ENCODE data around the gene NEU1. TPM values are rescaled to one million over a fixed set of nuclear protein-coding genes. Genes with fewer than 3 reads are reported as not detected.
"Not testable (repeated sequence)": the region's sequence is repeated elsewhere in the genome, so short reads cannot be mapped to it uniquely, and the experiment has no call there.

NEU1 gene
- 10 to 100 TPM; 27.1 to 29.6 TPM for total RNA-seq
- total RNA-seq = 64.4 to 469 reads per million in 2 donors

DNA sequence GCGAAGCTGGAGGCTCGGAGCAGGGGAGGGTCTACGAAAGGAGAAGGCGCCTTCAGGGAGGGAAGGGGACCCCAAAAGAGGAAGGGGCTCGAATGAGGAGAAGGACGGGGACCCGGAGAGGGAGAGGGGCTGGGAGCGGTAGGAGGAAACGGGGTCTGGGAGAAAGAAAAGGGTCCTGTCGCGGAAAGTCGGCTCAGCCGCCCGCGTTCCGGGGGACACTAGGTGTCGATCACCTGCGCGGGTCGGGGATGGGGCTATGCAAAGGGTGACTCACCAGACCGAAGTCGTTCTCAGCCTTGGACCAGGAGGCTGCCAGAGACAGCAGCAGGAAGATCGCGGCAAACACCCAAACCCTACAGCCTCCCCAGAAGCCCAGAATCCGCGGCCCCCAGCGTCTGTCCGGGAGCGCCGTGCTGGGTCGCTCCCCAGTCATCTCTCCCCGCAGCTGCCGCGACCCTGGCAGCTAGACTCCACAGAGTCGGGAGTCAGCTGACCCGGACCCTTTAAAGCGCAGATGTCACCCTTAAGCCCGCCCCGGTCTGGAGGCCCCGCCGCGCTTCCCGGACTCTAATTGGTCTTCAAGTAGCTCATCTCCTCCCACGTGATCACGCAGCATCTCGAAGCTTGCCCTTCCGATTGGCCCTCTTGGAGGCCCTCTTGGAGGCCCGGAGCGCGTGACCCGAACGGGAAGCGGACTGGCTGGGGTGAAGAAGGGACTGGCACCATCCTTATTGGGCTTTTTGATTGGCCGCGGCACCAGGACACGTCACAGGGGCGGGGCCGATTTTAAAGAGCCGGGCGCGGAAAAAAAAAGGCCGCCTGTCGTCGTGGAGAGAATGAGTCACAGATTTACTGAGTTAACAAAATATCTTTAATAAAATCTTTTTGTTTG lies at the start of gene NEU1:
Gene NEU1, minus strand, starts transcription at position 478 of the 892 bp plus-strand sequence. Its CDS starts 45 bp downstream, at position 433.
- Mint-ChIP-seq H3K27ac (peak within 1 kb of the TSS; percentile 97), H3K27me3 (no peaks in the 10 kb centered on the region), H3K4me3 (peak within 1 kb of the TSS; percentile 96), H3K4me1 (peaks cover 21% of the 10 kb centered on the region), H3K36me3 (ENCODE audit: low read depth) (no peaks in the 10 kb centered on the region)
- ATAC-seq (peak; percentile 95), DNase-seq (peak; percentile 95 to 99 (median 96))
- no peaks in the 10 kb centered on the region for H3K9me3 ChIP-seq (ENCODE audit: control insufficient read depth, low read length, poor library complexity, severe bottlenecking)

DNA sequence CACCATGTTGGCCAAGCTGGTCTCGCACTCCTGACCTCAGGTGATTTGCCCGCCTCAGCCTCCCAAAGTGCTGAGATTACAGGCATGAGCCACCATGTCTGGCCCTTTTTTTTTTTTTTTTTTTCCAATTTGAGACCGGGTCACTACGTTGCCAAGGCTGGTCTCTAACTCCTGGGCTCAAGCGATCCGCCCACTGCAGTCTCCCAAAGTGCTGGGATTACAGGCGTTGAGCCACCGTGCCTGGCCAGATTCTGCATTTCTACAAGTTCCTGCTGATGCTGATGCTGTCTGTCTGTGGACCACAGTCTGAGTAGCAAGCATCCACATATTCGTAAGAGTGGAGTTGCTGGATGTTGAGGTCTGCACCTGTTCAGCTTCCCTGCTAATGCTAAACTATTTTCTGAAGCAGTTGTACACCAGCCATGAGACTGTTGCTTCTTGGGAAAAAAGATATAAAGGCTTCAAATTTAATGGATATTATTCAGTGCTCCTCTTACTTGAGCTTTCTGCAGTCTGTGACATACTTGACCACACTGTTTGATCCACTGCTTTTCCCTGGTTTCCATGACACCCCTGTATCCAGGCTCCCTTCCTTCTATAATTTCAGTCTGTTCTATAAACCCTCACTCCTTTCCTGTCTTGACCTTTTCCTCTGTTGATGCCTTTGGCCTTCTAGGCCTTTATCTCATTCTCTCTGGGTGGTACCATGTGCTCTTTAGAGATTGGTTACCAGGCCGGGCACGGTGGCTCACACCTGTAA lies 49.4 kb upstream of the NEU1 start:
- ATAC-seq = no peak
- H3K27ac Mint-ChIP-seq = no peak overlapping the region

DNA sequence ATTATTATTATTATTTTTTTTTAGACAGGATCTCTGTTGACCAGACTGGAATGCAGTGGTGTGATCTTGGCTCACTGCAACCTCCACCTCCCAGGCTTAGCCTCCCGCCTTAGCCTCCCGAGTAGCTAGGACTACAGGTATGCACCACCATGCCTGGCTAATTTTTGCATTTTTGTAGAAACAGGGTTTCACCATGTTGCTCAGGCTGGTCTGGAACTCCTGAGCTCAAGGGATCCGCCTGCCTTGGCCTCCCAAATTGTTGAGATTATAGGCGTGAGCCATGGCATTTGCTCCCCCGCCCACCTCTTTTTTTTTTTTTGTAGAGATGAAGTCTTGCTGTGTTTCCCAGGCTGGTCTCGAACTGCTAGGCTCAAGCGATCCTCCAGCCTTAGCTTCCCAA lies 46.7 kb upstream of the NEU1 start:
- not testable (repeated sequence) for H3K27ac Mint-ChIP-seq; H3K4me3 Mint-ChIP-seq; H3K9me3 ChIP-seq (ENCODE audit: control insufficient read depth, low read length, poor library complexity, severe bottlenecking)

More for the DNA sequence above, 49.4 kb upstream of the NEU1 start:
- H3K9me3 ChIP-seq (ENCODE audit: control insufficient read depth, low read length, poor library complexity, severe bottlenecking) = no peaks in the 10 kb centered on the region
- peaks cover 33% of the 10 kb centered on the region for H3K27me3 Mint-ChIP-seq
- H3K4me1 Mint-ChIP-seq = peaks cover 3% of the 10 kb centered on the region
- H3K4me3 Mint-ChIP-seq = no peak overlapping the region
- no peak for DNase-seq
- H3K36me3 Mint-ChIP-seq (ENCODE audit: low read depth) = peaks cover 6% of the 10 kb centered on the region

DNA sequence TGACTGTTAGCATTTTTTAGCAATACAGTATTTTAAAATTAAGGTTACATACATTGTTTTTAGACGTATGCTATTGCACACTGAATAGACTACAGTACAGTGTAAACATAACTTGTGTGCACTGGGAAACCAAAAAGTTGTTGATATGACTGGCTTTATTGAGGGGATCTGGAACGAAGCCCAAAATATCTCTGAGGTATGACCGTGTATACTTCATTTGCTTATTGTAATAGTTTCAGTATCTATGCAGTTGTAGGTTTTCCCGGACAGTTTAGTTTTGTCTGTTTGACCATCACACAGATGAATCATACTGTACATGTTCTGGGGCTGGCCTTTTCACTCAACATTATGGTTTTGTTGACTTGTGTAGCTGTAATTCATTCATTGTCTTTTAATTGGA lies 46.2 kb upstream of the NEU1 start:
- peaks cover 24% of the 10 kb centered on the region for H3K27me3 Mint-ChIP-seq
- no peaks in the 10 kb centered on the region for H3K36me3 Mint-ChIP-seq (ENCODE audit: low read depth)
- no peaks in the 10 kb centered on the region for H3K9me3 ChIP-seq (ENCODE audit: control insufficient read depth, low read length, poor library complexity, severe bottlenecking)
- no peak overlapping the region for H3K4me3 Mint-ChIP-seq
- H3K4me1 Mint-ChIP-seq = peaks cover 4% of the 10 kb centered on the region
- DNase-seq = no peak
- ATAC-seq = no peak
- no peak overlapping the region for H3K27ac Mint-ChIP-seq

More for the DNA sequence above, 46.7 kb upstream of the NEU1 start:
- H3K4me1 Mint-ChIP-seq; ATAC-seq; H3K36me3 Mint-ChIP-seq (ENCODE audit: low read depth); DNase-seq: not testable (repeated sequence)
- H3K27me3 Mint-ChIP-seq = peaks cover 24% of the 10 kb centered on the region

DNA sequence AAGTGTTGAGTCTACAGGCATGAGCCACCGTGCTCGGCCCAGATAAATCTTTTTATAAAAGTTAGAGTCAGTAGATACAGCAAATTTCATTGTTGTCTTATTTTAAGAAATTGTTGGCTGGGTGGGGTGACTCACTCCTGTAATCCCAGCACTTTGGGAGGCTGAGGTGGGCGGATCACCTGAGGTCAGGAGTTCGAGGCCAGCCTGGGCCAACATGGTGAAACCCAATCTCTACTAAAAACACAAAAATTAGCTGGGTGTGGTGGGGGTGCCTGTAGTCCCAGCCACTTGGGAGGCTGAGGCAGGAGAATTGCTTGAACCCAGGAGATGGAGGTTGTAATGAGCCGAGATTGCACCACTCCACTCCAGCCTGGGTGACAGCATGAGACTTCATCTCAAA lies 45.6 kb upstream of the NEU1 start:
- H3K27ac Mint-ChIP-seq; ATAC-seq; H3K4me3 Mint-ChIP-seq; DNase-seq; H3K9me3 ChIP-seq (ENCODE audit: control insufficient read depth, low read length, poor library complexity, severe bottlenecking); H3K36me3 Mint-ChIP-seq (ENCODE audit: low read depth); H3K4me1 Mint-ChIP-seq: not testable (repeated sequence)
- peaks cover 24% of the 10 kb centered on the region for H3K27me3 Mint-ChIP-seq

DNA sequence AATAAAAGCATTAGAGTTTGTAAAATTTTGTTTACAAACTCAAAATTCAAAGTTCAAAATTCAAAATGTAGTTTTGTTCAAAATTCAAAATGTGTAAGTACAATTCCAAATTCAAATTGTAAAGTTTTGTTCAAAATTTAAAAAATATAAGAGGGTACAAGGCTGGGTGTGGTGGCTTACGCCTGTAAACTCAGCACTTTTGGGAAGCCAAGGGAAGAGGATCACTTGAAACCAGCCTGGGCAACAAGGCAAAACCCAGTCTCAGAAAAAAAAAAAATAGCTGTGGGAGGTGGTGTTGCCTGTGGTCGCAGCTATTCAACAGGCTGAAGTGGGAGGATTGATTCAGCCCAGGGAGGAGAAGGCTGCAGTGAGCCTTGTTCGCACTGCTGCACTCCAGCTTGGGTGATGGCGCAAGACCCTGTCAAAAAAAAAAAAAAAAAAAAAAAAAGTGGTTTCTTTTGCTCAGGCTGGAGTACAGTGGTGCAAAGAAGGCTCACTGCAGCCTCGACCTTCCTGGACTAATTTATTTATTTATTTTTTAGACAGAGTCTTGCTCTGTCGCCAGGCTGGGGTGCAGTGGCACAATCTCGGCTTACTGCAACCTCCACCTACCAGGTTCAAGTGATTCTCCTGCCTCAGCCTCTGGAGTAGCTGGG lies 44.7 kb upstream of the NEU1 start:
- ATAC-seq (no peak), DNase-seq (no peak)
- Mint-ChIP-seq H3K4me3 (no peak overlapping the region), H3K27ac (no peak overlapping the region), H3K36me3 (ENCODE audit: low read depth) (no peaks in the 10 kb centered on the region), H3K27me3 (peaks cover 21% of the 10 kb centered on the region), H3K4me1 (peaks cover 12% of the 10 kb centered on the region)
- no peaks in the 10 kb centered on the region for H3K9me3 ChIP-seq (ENCODE audit: control insufficient read depth, low read length, poor library complexity, severe bottlenecking)

DNA sequence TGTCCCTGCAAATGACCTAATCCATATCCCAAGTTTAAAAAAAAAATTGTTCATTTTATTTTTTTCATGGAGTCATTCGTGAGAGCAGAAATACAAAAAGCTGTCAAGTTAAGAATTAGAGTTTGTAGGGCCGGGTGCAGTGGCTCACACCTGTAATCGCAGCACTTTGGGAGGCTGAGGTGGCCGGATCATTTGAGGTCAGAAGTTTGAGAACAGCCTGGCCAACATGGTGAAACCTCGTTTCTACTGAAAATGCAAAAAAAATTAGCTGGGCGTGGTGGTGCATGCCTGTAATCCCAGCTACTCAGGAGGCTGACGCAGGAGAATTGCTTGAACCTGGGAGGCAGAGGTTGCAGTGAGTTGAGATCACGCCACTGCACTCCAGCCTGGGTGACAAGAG lies 44.1 kb upstream of the NEU1 start:
- ATAC-seq, H3K27ac Mint-ChIP-seq: not testable (repeated sequence)
- H3K4me1 Mint-ChIP-seq = peaks cover 13% of the 10 kb centered on the region

DNA sequence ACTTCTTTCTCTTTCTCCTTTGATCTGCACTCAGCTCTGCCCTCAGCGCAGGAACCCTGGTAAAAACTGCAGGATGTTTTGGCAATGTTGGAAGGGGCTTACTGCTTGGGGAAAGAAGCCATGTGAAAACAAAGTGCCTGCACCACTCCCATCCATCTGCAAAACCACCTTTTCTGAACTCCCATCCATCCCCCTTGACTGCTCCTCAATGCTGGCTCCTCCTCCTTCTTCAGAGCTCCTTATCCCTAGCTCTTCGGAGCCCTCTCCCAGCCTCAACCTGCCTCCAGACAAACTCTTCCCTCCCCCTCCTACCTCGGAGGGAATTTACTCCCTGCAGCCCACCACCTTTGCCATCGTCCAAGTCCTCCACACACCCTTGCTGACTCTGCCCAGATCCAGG lies 43.5 kb upstream of the NEU1 start:
- H3K9me3 ChIP-seq (ENCODE audit: control insufficient read depth, low read length, poor library complexity, severe bottlenecking) = no peaks in the 10 kb centered on the region
- DNase-seq (no peak), ATAC-seq (no peak)
- Mint-ChIP-seq H3K27ac (no peak overlapping the region), H3K4me3 (no peak overlapping the region), H3K27me3 (peaks cover 14% of the 10 kb centered on the region), H3K36me3 (ENCODE audit: low read depth) (no peaks in the 10 kb centered on the region), H3K4me1 (peaks cover 13% of the 10 kb centered on the region)

More for the DNA sequence above, 44.1 kb upstream of the NEU1 start:
- H3K4me3 Mint-ChIP-seq; DNase-seq; H3K36me3 Mint-ChIP-seq (ENCODE audit: low read depth); H3K9me3 ChIP-seq (ENCODE audit: control insufficient read depth, low read length, poor library complexity, severe bottlenecking): not testable (repeated sequence)
- peaks cover 15% of the 10 kb centered on the region for H3K27me3 Mint-ChIP-seq

DNA sequence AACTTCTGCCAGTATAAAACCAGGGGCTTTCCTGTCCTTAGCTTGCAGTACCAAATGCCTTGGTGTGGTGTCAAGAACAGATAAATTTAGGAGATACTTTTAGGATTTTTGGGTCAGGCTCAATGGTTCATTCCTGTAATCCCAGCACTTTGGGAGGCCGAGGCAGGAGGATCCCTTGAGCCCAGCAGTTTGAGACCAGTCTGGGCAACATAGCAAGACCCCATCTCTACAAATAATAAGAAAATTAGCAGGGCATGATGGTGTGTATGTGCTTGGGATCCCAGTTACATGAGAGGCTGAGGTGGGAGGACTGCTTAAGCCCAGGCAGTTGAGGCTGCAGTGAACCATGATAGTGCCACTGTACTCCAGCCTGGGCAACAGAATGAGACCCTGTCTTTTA lies 42.4 kb upstream of the NEU1 start:
- Mint-ChIP-seq H3K4me1 (peaks cover 13% of the 10 kb centered on the region), H3K4me3 (no peak overlapping the region), H3K36me3 (ENCODE audit: low read depth) (no peaks in the 10 kb centered on the region), H3K27ac (no peak overlapping the region), H3K27me3 (peaks cover 10% of the 10 kb centered on the region)
- DNase-seq (no peak), ATAC-seq (no peak)
- no peaks in the 10 kb centered on the region for H3K9me3 ChIP-seq (ENCODE audit: control insufficient read depth, low read length, poor library complexity, severe bottlenecking)

DNA sequence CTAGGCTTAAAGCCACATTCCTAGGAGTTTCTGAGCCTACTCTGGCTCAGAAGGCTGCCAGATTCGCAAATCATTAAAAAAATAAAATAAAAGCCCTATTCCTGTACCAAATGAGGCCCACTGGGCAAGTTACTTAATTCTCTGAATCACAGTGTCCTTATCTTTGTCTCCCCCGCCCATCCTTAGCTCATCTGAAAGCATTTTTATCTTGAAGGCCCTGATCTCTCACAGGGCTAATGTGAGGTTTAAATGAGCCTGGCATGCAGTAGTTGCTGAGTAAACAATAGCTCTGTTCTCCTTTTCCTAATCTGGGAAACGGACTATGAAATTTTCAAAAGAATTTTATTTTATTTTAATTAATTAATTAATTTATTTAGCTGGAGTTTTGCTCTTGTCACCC lies 41.3 kb upstream of the NEU1 start:
- no peak overlapping the region for H3K4me3 Mint-ChIP-seq

DNA sequence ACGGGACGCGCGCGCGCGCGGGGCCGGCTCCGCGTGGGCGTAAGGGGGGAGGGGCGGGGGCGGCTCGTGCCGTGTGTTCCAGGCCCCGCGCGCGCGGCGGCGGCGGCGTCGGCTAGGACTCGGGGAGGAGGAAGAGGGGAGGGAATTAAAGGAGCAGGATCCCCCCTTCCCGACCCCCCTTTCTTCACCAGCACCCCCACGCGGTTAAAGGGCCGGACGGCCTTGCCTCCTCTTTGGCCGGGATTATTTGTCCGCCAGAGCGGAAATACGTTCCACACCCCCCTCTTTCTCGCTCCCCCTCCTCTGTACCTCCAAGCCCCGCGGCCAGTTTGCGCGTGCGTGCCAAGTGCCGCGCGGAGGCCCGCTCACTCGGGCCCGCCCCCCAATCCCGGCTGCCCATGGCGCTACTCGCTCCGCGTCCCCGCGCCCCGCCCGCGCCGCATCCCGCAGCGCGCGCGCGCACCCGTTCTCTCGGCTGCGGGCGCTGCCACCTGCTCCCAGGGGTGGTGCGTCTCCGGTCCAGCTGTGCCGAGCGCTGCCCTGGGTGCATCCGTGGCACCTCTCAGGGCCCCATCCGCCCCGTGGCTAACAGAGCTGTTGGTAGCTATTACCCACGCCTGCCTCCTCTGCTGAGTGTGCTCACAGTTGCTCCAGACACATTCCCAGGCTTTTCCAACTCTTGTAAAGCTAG lies 39.5 kb upstream of the NEU1 start, which contains the start of gene ZBTB12:
Gene ZBTB12, minus strand, starts transcription at position 134 of the 691 bp plus-strand sequence. CDS start 781 bp downstream, outside the sequence.
- peaks cover 29% of the 10 kb centered on the region for H3K4me1 Mint-ChIP-seq
- H3K36me3 Mint-ChIP-seq (ENCODE audit: low read depth) = peaks cover 3% of the 10 kb centered on the region
- DNase-seq (peak; percentile 72 to 81 (median 81)), ATAC-seq (peak; percentile 63)
- H3K9me3 ChIP-seq (ENCODE audit: control insufficient read depth, low read length, poor library complexity, severe bottlenecking) = no peaks in the 10 kb centered on the region
- peak within 1 kb of the TSS; percentile 90 for H3K4me3 Mint-ChIP-seq
- H3K27ac Mint-ChIP-seq = peak within 1 kb of the TSS; percentile 89
- H3K27me3 Mint-ChIP-seq = peaks cover 6% of the 10 kb centered on the region

More for the DNA sequence above, 41.3 kb upstream of the NEU1 start:
- ATAC-seq (no peak), DNase-seq (no peak)
- Mint-ChIP-seq H3K36me3 (ENCODE audit: low read depth) (no peaks in the 10 kb centered on the region), H3K4me1 (peaks cover 20% of the 10 kb centered on the region), H3K27ac (no peak overlapping the region), H3K27me3 (peaks cover 6% of the 10 kb centered on the region)
- no peaks in the 10 kb centered on the region for H3K9me3 ChIP-seq (ENCODE audit: control insufficient read depth, low read length, poor library complexity, severe bottlenecking)

DNA sequence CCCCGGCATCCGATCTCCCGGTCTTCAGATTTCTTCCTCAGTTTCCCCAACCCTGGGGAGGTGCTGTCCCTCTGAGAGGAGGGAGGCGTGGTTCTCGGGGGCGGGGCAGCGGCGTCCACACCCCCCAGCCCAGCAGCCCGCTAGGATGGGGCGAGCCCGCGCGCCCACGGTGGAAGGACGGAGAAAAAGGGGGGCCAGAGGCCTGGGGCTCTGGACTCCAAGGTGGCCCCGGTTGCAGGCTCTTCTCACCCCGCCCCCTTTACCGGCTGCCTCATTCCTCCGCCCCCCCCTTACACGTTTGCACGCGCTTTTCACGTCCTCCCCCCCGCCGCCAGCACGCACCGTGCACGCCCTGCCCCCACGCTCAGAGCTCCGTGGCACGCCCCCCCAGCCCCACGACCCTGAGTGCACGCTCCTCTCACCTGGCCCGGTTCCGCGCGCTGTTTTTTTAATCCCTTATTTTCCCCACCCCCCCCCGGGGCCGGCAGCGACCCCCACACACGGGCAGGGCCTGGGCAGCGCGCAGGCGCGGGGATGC lies 38.9 kb upstream of the NEU1 start:
- peaks cover 5% of the 10 kb centered on the region for H3K27me3 Mint-ChIP-seq
- no peaks in the 10 kb centered on the region for H3K9me3 ChIP-seq (ENCODE audit: control insufficient read depth, low read length, poor library complexity, severe bottlenecking)
- peak; percentile 19 for ATAC-seq
- H3K36me3 Mint-ChIP-seq (ENCODE audit: low read depth) = peaks cover 3% of the 10 kb centered on the region
- peak overlapping the region; percentile 90 for H3K4me3 Mint-ChIP-seq
- no peak overlapping the region for H3K27ac Mint-ChIP-seq
- DNase-seq = peak; percentile 48 to 53 (median 49)
- peaks cover 29% of the 10 kb centered on the region for H3K4me1 Mint-ChIP-seq
